PC-3 (cell line): Measurements from ENCODE around the gene PM20D2. TPM values are rescaled to one million over a fixed set of nuclear protein-coding genes. Genes with fewer than 3 reads are reported as not detected.
A peak's percentile ranks its signal among the peaks of the same experiment; 100 is the strongest.

Source experiments
- ATAC-seq: fragments of 200-7000 bp; cut with Tn5 transposase; 2 replicates; pipeline ENCODE4 v1.9.1; 2020; ENCODE audit warnings: mild to moderate bottlenecking, moderate library complexity
- BruUV-seq: library from RNA; stranded (reverse); fragments of 400-500 nt; replicated peaks from 2 replicates; lab custom pipeline; 2021; lab: Mats Ljungman, UMichigan
- CTCF ChIA-PET: fragments of 300-600 bp; sonication (Branson Sonifier 250); formaldehyde crosslinking; loops from one replicate; lab custom pipeline; 2022; ENCODE audit warnings: antibody characterized with exemption; lab: Charles Lee
- POLR2A ChIA-PET: fragments of 300-600 bp; sonication (Branson Sonifier 250); formaldehyde crosslinking; loops from one replicate; lab custom pipeline; 2022; ENCODE audit warnings: antibody characterized with exemption; ENCODE audit not compliant: unreplicated experiment; lab: Charles Lee
- DNase-seq: peaks from one replicate; pipeline ENCODE4 v3.0.0-alpha.2; 2015
- H2AFZ ChIP-seq: fragments of 300-600 bp; sonication (generic); 2 replicates; pipeline ENCODE4 v1.6.0; 2016; ENCODE audit warnings: antibody characterized with exemption, low read length
- H3F3A ChIP-seq: fragments of 300-600 bp; sonication (generic); one replicate; pipeline ENCODE4 v1.6.0; 2017; ENCODE audit warnings: antibody characterized with exemption, low read length, control low read depth, mild to moderate bottlenecking; ENCODE audit not compliant: unreplicated experiment
- H3K27ac ChIP-seq: fragments of 300-600 bp; sonication (generic); 2 replicates; pipeline ENCODE4 v1.5.1; 2016; ENCODE audit warnings: mild to moderate bottlenecking, low read length
- H3K27me3 ChIP-seq: fragments of 300-600 bp; sonication (generic); 2 replicates; pipeline ENCODE4 v1.6.1; 2016; ENCODE audit warnings: low read length, mixed read lengths
- H3K36me3 ChIP-seq: fragments of 300-600 bp; sonication (generic); 2 replicates; pipeline ENCODE4 v1.6.1; 2016; ENCODE audit warnings: low read depth, mixed run types, low read length, mixed read lengths
- H3K4me1 ChIP-seq: fragments of 300-600 bp; sonication (generic); 2 replicates; pipeline ENCODE4 v1.5.1; 2016; ENCODE audit warnings: low read length; ENCODE audit not compliant: insufficient read depth
- H3K4me2 ChIP-seq: fragments of 300-600 bp; sonication (generic); 2 replicates; pipeline ENCODE4 v1.6.0; 2016; ENCODE audit warnings: low read length
- H3K4me3 ChIP-seq: fragments of 300-600 bp; sonication (generic); 2 replicates; pipeline ENCODE4 v1.5.1; 2016; ENCODE audit warnings: mild to moderate bottlenecking, low read length, mixed read lengths
- H3K79me2 ChIP-seq: fragments of 300-600 bp; sonication (generic); 2 replicates; pipeline ENCODE4 v1.6.1; 2017; ENCODE audit warnings: low read length, mixed read lengths
- H3K9ac ChIP-seq: fragments of 300-600 bp; sonication (generic); 2 replicates; pipeline ENCODE4 v1.6.0; 2016; ENCODE audit warnings: mild to moderate bottlenecking, low read length
- H3K9me2 ChIP-seq: fragments of 300-600 bp; sonication (generic); replicated peaks from 2 replicates; pipeline ENCODE4 v1.6.1; 2016; ENCODE audit warnings: mixed run types, low read length, mixed read lengths
- H3K9me3 ChIP-seq: fragments of 300-600 bp; sonication (generic); 2 replicates; pipeline ENCODE4 v1.6.1; 2016; ENCODE audit warnings: low read length, mixed read lengths
- H4K20me1 ChIP-seq: fragments of 300-600 bp; sonication (generic); 2 replicates; pipeline ENCODE4 v1.6.1; 2016; ENCODE audit warnings: low read length, mixed read lengths
- EZH2 ChIP-seq: fragments of 300-600 bp; sonication (generic); IDR thresholded peaks from one replicate; pipeline ENCODE4 v1.6.1; 2017; ENCODE audit warnings: antibody characterized with exemption, mild to moderate bottlenecking, low read length; ENCODE audit not compliant: unreplicated experiment
- EZH2phosphoT487 ChIP-seq: fragments of 300-600 bp; sonication (generic); IDR thresholded peaks from 2 replicates; pipeline ENCODE4 v1.6.1; 2018; ENCODE audit warnings: mild to moderate bottlenecking, antibody characterized with exemption, low read length, borderline replicate concordance
- intact Hi-C: fragments of 100-400 bp; cut with micrococcal nuclease; formaldehyde crosslinking; loops from 2 replicates; pipeline ENCODE4 v1.9.0; 2023
- total RNA-seq: library from RNA; depleted of rRNA; stranded (reverse); fragments of >200 nt; gene quantifications from 2 replicates; pipeline ENCODE4 v1.2.3, GENCODE V29; 2014
- TF ChIP-seq, protein P1 (sequence below): fragments of 300-600 bp; sonication (generic); conservative IDR thresholded peaks from 2 replicates; pipeline ENCODE4 v1.5.1; 2017; ENCODE audit warnings: antibody characterized with exemption, low read depth, mild to moderate bottlenecking, low read length

The PM20D2 gene
- total RNA-seq, 1 experiment from 2014 or later: 17.3 TPM

DNA sequence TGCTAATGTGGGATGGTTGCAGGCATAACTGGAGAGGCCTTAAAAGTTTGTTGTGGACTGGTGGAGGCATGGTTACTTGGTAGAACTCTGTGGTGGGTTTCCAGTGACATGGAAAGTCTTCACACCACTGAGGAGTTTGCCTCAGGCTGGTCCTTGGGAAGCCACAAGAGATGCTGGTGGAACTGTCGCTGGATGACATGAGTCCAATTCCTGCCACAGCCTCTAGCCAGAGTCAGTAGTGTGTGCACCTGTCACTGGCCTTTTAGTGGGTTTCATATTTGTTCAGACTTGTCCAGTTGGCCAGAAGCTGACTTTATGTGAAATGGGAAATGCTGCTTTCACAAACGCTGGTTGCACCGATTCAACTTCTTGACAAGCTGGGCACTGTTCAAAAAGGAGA, 14.3 kb upstream of the PM20D2 start:
- no peaks in the 10 kb centered on the region for H3K9me3 ChIP-seq
- H3F3A ChIP-seq: no peaks in the 10 kb centered on the region
- H2AFZ ChIP-seq: no peak overlapping the region
- no peak overlapping the region for H3K4me3 ChIP-seq
- DNase-seq (no peak), ATAC-seq (no peak)
- H3K27ac ChIP-seq: no peak overlapping the region
- H3K4me2 ChIP-seq: no peak overlapping the region
- no peak overlapping the region for H3K9ac ChIP-seq
- CTCF ChIA-PET: no interaction called here
- H3K9me2 ChIP-seq: no peaks in the 10 kb centered on the region
- no TSS peak for BruUV-seq
- H3K4me1 ChIP-seq: no peaks in the 10 kb centered on the region
- TF ChIP-seq, protein P1, sequence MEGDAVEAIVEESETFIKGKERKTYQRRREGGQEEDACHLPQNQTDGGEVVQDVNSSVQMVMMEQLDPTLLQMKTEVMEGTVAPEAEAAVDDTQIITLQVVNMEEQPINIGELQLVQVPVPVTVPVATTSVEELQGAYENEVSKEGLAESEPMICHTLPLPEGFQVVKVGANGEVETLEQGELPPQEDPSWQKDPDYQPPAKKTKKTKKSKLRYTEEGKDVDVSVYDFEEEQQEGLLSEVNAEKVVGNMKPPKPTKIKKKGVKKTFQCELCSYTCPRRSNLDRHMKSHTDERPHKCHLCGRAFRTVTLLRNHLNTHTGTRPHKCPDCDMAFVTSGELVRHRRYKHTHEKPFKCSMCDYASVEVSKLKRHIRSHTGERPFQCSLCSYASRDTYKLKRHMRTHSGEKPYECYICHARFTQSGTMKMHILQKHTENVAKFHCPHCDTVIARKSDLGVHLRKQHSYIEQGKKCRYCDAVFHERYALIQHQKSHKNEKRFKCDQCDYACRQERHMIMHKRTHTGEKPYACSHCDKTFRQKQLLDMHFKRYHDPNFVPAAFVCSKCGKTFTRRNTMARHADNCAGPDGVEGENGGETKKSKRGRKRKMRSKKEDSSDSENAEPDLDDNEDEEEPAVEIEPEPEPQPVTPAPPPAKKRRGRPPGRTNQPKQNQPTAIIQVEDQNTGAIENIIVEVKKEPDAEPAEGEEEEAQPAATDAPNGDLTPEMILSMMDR: no peak
- no peak for TF ChIP-seq EZH2phosphoT487
- H3K79me2 ChIP-seq: no peaks in the 10 kb centered on the region
- H3K27me3 ChIP-seq: no peaks in the 10 kb centered on the region
- intact Hi-C loops: no loop called here
- H3K36me3 ChIP-seq: no peaks in the 10 kb centered on the region
- H4K20me1 ChIP-seq: no peaks in the 10 kb centered on the region
- POLR2A ChIA-PET: no interaction called here

DNA sequence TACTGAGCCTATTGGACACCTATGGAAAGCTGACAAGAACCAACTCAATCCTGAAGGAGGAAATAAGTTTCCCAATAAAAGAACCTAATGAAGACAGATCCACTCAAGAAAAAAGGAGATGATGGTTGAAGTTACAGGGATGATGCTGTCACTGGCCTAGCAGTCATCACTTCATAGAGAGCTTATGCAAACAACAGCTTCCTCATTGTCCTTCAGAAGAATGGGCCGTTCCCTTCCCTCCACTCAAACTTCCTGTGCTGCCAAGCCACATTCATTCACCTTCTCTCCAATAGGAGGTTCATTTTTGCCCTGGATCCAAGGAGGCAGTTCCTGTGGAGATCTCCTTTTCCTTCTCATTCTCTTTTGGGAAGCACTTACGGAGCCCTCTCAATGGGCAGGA, 13.8 kb upstream of the PM20D2 start:
- Histone ChIP-seq H3K4me1 (no peaks in the 10 kb centered on the region), H3K27ac (no peak overlapping the region), H4K20me1 (no peaks in the 10 kb centered on the region), H3K79me2 (no peaks in the 10 kb centered on the region), H3K36me3 (no peaks in the 10 kb centered on the region), H3K9ac (no peak overlapping the region), H3K9me2 (no peaks in the 10 kb centered on the region), H3K9me3 (no peaks in the 10 kb centered on the region), H2AFZ (no peak overlapping the region), H3K27me3 (no peaks in the 10 kb centered on the region), H3F3A (no peaks in the 10 kb centered on the region), H3K4me3 (no peak overlapping the region), H3K4me2 (no peak overlapping the region)
- no TSS peak for BruUV-seq
- TF ChIP-seq, protein P1: no peak
- TF ChIP-seq EZH2phosphoT487: no peak
- TF ChIP-seq EZH2: no peak
- ATAC-seq (no peak), DNase-seq (peak; percentile 1)
- intact Hi-C loops: no loop called here
- CTCF ChIA-PET: no interaction called here
- POLR2A ChIA-PET: no interaction called here

DNA sequence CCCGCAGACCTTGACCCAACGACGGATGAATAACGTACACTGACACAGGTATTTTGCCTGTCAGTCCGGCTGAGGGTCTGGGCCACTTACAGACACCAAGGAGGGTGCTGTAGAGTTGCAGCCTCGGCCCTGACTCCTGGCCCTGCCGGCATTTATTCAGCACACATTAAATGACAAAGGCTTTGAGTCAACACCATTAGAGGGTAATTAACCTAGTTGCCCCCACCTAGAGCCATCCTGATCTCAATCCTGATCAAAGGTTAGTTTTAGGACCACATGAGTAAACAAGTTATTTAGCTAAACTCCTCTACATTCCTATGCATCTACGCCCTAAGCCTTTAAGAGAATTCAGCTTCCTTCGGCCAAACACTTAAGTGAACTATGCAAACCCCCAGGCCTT, 11.9 kb upstream of the PM20D2 start:
- Histone ChIP-seq H3K9me2 (no peaks in the 10 kb centered on the region), H3K79me2 (no peaks in the 10 kb centered on the region), H3K27ac (no peak overlapping the region), H3K4me1 (peaks cover under 1% of the 10 kb centered on the region), H3K4me3 (no peak overlapping the region), H3K9ac (no peak overlapping the region), H3K36me3 (no peaks in the 10 kb centered on the region), H3K27me3 (no peaks in the 10 kb centered on the region), H3K9me3 (no peaks in the 10 kb centered on the region), H2AFZ (no peak overlapping the region), H4K20me1 (no peaks in the 10 kb centered on the region), H3K4me2 (no peak overlapping the region), H3F3A (no peaks in the 10 kb centered on the region)
- ATAC-seq (no peak), DNase-seq (no peak)
- CTCF ChIA-PET: no interaction called here
- BruUV-seq: no TSS peak
- intact Hi-C loops: no loop called here
- POLR2A ChIA-PET: no interaction called here
- TF ChIP-seq EZH2phosphoT487 (no peak), EZH2 (no peak)
- TF ChIP-seq, protein P1: no peak
